Lung (tissue), 12 donors: ENCODE measurements around the gene GSC. TPM values are rescaled to one million over a fixed set of nuclear protein-coding genes. Genes with fewer than 3 reads are reported as not detected.

Source experiments
- ATAC-seq: fragments of 200-7000 bp; cut with Tn5 transposase; one replicate; pipeline ENCODE4 v1.9.1; 2020; ENCODE audit warnings: moderate number of reproducible peaks; ENCODE audit not compliant: insufficient read depth, low FRiP score
- DNase-seq, 3 donors: peaks; one replicate each; pipeline ENCODE4 v3.0.0-alpha.2; 2013 to 2017
- H3K27ac ChIP-seq, 2 donors: one replicate each; pipeline ENCODE4 v1.5.1; 2013; ENCODE audit warnings: mild to moderate bottlenecking in 2 of 2, moderate library complexity in 2 of 2, control low read depth in 1 of 2, inconsistent platforms in 1 of 2, low read depth in 1 of 2, low read length in 1 of 2
- H3K27me3 ChIP-seq, 3 donors: one replicate each; pipeline ENCODE4 v1.5.1; 2013; ENCODE audit warnings: low read length in 2 of 3; ENCODE audit not compliant: control insufficient read depth in 3 of 3, insufficient read depth in 3 of 3
- H3K36me3 ChIP-seq, 4 donors: one replicate each; pipeline ENCODE4 v1.5.1; 2013; ENCODE audit warnings: low read length in 4 of 4, mild to moderate bottlenecking in 1 of 4, moderate library complexity in 1 of 4; ENCODE audit not compliant: control insufficient read depth in 4 of 4, insufficient read depth in 4 of 4
- H3K4me1 ChIP-seq, 5 donors: one replicate each; pipeline ENCODE4 v1.5.1; 2013; ENCODE audit warnings: low read length in 5 of 5, mild to moderate bottlenecking in 2 of 5, moderate library complexity in 1 of 5; ENCODE audit not compliant: control insufficient read depth in 5 of 5, insufficient read depth in 5 of 5
- H3K4me3 ChIP-seq: one replicate; pipeline ENCODE4 v1.5.1; 2013; ENCODE audit warnings: mild to moderate bottlenecking, control low read depth, moderate library complexity
- H3K9ac ChIP-seq, 2 donors: one replicate each; pipeline ENCODE4 v1.5.1; 2013; ENCODE audit warnings: low read length in 2 of 2, control low read depth in 1 of 2; ENCODE audit not compliant: insufficient read depth in 1 of 2
- H3K9me3 ChIP-seq, 4 donors: one replicate each; pipeline ENCODE4 v1.5.1; 2013; ENCODE audit warnings: low read length in 3 of 4, mild to moderate bottlenecking in 1 of 4, moderate library complexity in 1 of 4; ENCODE audit not compliant: control insufficient read depth in 4 of 4, insufficient read depth in 3 of 4
- WGBS, 2 donors: extraction: QIAGEN DNeasy Blood & Tissue Kit; methylation state at CpG; one replicate each; pipeline ENCODE4 v1.1.7; 2013; 5-methylcytosine and 5-hydroxymethylcytosine counted together
- polyA plus RNA-seq, 2 donors: library from polyadenylated mRNA; stranded (reverse); fragments of 200-250 nt; gene quantifications; one replicate each; pipeline ENCODE4 v1.2.1, GENCODE V29; 2013
- total RNA-seq, 2 donors: library from RNA; depleted of rRNA in 1 of 2; stranded (reverse); fragments of >200 nt in 1 of 2; gene quantifications; one replicate each; pipeline ENCODE4 v1.2.1, GENCODE V29; 2014 to 2021
- TF ChIP-seq, protein P1 (sequence below): IDR thresholded peaks from 2 replicates; pipeline ENCODE4 v1.5.1; 2012; ENCODE audit warnings: mild to moderate bottlenecking; ENCODE audit errors: control extremely low read depth, extremely low read depth
- donor health status: control.
- donor health status: control.
- donor health status: Bipolar disorder and iron deficiency.
- donor health status: healthy.
- donor health status: DM: yes; HTN: yes; CAD: no.

Gene GSC
- total and polyA plus RNA-seq, 4 donors, result 0.03 to 0.21 (median 0.08) TPM; not detected in 1

- Histone ChIP-seq H3K9ac (no peak overlapping the region), H3K4me1 (peaks cover 0 to 21% (median 8%) of the 10 kb centered on the region in 5 donors), H3K4me3 (no peak overlapping the region), H3K27me3 (peaks cover 15 to 96% (median 88%) of the 10 kb centered on the region in 3 donors), H3K9me3 (peaks cover 0 to 6% (median 0%) of the 10 kb centered on the region in 4 donors), H3K36me3 (no peaks in the 10 kb centered on the region), H3K27ac (no peak overlapping the region)
- 4 to 6% methylated on average over 18 of the region's 18 CpGs for WGBS, 2 donors
- DNase-seq, result peak in 1 of 3 donors; percentile 32
- no peak for ATAC-seq
- TF ChIP-seq, protein P1, sequence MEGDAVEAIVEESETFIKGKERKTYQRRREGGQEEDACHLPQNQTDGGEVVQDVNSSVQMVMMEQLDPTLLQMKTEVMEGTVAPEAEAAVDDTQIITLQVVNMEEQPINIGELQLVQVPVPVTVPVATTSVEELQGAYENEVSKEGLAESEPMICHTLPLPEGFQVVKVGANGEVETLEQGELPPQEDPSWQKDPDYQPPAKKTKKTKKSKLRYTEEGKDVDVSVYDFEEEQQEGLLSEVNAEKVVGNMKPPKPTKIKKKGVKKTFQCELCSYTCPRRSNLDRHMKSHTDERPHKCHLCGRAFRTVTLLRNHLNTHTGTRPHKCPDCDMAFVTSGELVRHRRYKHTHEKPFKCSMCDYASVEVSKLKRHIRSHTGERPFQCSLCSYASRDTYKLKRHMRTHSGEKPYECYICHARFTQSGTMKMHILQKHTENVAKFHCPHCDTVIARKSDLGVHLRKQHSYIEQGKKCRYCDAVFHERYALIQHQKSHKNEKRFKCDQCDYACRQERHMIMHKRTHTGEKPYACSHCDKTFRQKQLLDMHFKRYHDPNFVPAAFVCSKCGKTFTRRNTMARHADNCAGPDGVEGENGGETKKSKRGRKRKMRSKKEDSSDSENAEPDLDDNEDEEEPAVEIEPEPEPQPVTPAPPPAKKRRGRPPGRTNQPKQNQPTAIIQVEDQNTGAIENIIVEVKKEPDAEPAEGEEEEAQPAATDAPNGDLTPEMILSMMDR, result no peak
Measured at GRCh38 chr14:94770251-94770749, 387 bp upstream of the GSC start.

GRCh38 chr14:94768521-94769390, 1.2 kb downstream of the GSC start:
- Histone ChIP-seq H3K9ac (no peak overlapping the region), H3K9me3 (peaks cover 0 to 6% (median 0%) of the 10 kb centered on the region in 4 donors), H3K36me3 (no peaks in the 10 kb centered on the region), H3K27ac (no peak overlapping the region), H3K27me3 (peaks cover 15 to 95% (median 88%) of the 10 kb centered on the region in 3 donors), H3K4me1 (peaks cover 0 to 21% (median 8%) of the 10 kb centered on the region in 5 donors), H3K4me3 (no peak overlapping the region)
- TF ChIP-seq, protein P1, result no peak
- DNase-seq (peak in 2 of 3 donors; percentile 25 to 40), ATAC-seq (peak; percentile 7)
- 2 to 3% methylated on average over 73 to 82 of the region's 82 CpGs for WGBS, 2 donors

DNA sequence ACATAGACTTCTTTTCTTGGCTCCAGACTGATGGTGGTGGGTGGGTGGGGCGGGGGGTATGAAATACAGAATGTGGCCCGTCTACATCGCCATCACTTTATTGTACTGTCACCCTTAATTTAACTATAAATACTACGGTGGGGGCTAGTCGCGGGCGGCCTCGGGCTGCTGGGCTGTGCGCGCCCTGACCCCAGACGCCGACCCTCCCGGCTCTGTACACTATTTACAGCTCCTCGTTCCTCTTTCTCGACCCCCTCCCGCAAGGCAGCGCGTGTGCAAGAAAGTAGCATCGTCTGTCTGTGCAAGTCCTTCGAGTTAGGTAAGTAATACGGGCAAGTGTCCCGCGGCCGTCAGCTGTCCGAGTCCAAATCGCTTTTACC, 1.8 kb downstream of the GSC start:
- H3K36me3 ChIP-seq, result no peaks in the 10 kb centered on the region
- WGBS, 2 donors, result 2 to 6% methylated on average over 25 to 26 of the region's 26 CpGs
- no peak overlapping the region for H3K4me3 ChIP-seq
- no peak for ATAC-seq
- H3K4me1 ChIP-seq, result peaks cover 0 to 19% (median 8%) of the 10 kb centered on the region in 5 donors
- peaks cover 0 to 4% (median 0%) of the 10 kb centered on the region in 4 donors for H3K9me3 ChIP-seq
- H3K27me3 ChIP-seq, result peaks cover 15 to 95% (median 88%) of the 10 kb centered on the region in 3 donors
- TF ChIP-seq, protein P1, result no peak
- H3K27ac ChIP-seq, result no peak overlapping the region
- H3K9ac ChIP-seq, result no peak overlapping the region
- no peak for DNase-seq
